OCI-M2 (cell line): ENCODE data around the gene ESR1.

Source experiments
- DNase-seq: peaks from one replicate; lab custom pipeline; 2025; ENCODE audit not compliant: unreplicated experiment; lab: John Stamatoyannopoulos, UW

The ESR1 gene

DNA sequence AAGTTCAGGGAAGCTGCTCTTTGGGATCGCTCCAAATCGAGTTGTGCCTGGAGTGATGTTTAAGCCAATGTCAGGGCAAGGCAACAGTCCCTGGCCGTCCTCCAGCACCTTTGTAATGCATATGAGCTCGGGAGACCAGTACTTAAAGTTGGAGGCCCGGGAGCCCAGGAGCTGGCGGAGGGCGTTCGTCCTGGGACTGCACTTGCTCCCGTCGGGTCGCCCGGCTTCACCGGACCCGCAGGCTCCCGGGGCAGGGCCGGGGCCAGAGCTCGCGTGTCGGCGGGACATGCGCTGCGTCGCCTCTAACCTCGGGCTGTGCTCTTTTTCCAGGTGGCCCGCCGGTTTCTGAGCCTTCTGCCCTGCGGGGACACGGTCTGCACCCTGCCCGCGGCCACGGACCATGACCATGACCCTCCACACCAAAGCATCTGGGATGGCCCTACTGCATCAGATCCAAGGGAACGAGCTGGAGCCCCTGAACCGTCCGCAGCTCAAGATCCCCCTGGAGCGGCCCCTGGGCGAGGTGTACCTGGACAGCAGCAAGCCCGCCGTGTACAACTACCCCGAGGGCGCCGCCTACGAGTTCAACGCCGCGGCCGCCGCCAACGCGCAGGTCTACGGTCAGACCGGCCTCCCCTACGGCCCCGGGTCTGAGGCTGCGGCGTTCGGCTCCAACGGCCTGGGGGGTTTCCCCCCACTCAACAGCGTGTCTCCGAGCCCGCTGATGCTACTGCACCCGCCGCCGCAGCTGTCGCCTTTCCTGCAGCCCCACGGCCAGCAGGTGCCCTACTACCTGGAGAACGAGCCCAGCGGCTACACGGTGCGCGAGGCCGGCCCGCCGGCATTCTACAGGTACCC is at the start of gene ESR1:
TSS of gene ESR1 (plus strand) at position 170 of the 858 bp plus-strand sequence. CDS start at position 401, 231 bp downstream.
- DNase-seq = no peak

DNA sequence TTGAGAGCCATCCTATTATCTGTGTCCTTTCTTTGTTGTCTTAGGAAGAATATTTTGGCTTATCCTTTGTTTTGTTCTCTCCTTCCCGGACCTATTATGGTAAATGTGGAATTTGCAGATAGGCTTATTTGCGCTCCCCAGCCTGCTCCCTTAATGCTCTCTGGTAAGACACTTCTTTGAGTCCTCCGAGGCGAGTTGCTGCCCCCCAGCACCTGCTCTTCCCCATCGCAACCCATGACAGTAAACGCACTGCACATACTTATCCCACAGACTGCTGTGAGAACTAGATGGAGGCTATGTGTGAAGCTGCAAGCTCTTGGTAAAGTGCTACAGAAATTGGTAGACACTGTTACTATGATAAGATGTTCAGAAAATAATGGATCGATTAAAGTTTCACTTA is 47.0 kb upstream of the ESR1 start:
- DNase-seq = no peak

DNA sequence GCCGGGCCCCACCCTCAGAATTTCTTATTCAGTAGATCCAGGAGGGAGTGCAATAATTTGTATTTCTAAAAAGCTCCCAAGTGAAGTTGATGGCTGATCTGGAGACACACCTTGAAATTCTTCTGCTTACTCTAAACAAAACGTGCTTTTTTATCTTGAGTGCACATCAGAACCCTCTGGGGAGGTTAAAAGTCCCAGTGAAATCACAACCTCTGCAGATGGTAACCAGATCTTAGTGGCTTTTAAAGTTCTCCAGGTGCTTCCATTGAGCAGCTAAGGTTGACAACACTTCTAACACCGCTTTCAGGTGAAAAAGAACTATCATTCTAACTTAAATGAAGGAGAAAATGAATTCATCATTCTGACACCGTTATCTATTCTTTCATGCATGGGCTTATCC is 45.6 kb upstream of the ESR1 start:
- no peak for DNase-seq

DNA sequence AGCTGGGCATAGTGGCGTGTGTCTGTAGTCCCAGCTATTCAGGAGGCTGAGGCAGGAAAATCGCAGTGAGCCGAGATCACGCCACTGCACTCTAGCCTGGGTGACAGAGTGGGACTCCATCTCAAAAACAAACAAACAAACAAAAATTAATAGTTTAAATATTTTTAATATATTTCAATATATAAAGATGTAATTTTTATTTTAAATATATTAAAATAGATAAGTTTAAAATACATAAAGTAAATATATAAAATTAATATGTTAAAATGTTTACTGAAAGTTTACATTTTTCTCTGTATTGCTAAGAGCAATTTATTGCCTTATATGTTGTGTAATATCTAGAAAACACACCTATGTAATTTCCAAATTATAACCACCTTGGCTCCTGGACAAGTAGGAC is 44.7 kb upstream of the ESR1 start:
- DNase-seq = no peak

DNA sequence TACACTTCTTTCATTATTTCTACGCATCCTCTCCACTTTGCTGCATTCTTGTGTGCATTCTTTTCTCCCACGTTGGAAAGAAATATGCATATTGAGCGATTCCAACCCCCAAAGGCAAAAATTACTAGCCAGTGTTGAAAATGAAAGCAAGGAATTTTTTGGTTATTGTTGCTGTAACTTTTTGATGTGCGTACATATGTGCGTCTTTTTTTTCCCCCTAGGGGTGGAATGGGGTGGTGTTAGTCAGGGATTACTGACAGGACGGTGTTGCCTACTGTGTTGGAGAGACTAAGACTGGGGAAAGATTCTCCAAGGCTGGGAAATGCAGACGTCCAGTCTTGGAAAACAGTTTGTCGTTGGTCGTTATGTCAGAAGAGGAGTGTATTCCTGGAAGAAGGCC is 44.2 kb upstream of the ESR1 start:
- no peak for DNase-seq

DNA sequence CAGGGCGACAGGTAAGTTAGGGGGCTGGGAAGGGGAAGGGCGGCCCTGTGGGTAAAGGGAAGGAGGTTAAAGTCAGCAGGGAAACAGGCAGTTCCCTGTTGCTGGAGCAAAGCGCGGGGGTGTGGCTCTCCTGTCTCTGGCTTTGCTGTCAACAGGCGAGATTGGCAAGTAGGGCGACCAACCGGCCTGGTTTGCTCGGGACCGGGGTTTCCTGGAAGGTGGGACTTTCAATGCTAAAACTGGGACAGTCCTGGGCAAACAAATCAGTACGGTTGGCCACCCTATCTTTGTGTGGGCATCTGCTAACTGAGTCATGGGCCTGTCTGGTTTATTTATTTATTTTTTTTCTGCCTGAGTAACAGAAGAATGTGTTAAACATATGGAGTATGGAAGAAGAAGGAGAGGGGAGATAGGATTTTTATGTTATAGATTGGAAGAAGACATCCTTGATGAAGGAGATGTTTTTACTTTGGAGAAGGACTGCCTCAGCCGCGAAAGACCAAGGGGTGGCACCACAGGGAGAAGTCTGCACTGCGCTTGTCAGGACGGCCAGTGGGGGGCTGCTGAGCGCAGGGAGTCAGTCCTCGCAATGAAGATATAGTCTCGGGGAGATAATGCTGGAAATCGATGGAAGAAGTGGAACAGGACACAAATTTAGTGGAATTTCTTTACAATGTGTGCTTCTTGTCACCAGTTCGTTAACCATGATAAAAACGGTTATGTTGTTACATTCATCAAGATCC is 43.4 kb upstream of the ESR1 start:
- no peak for DNase-seq

DNA sequence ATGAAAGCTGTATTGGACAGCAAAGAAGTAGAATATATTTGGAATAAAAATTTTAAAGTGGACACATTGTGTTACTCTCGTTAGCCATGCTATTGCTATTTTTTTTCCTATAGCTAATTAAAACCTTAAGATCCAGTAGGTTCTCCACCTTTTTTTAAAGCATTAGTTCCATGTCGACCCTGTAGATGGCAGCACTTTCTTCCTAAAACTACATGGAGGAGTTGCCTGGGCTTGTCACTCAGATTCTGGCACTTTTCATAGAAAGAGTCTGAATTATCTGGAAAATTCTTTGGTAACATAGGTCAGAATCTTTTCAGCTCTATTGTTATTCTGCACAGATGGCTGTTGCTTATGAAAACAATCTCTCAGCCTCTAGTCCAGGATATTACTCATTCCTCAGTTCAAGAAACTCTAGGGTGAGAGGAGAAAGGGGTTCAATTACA is 42.0 kb upstream of the ESR1 start:
- DNase-seq = no peak

DNA sequence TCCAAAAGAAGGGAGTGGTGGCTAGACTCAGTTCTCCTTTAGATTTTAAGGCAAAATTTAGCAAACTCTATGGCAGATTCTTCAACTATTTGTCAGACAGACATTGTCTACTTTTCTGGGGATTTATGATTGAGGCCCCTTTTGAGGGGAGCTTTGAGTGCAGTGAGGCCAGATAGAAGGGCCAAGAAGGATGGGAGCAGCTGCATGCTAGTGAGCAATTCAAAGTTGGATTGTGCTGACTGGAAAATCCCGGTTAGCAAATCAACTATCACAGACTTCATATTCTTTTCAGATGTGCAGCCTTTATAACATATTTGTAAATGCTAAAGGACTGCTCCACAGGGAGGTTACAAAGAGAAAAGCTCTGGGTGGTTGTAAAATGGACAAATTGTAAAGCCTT is 35.0 kb upstream of the ESR1 start:
- DNase-seq = no peak

DNA sequence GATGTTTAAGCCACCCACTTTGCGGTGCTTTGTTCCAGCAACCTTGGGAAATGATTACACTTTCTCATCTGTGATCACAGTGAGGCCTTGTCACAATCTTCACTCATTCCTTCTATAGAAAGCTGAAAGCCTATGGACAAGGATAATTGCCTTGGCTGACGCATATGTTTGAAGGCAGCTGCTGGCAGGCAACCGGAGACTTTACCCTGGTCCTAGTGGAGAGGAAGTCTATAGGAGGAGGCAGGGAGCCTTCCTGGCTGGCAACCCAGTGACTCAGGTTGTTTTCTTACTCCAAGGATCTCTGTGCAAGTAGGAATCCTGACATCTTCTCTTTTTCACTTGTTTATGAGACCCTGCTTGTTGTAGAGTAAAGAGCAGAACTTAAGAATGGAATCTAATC is 34.1 kb upstream of the ESR1 start:
- DNase-seq = no peak

DNA sequence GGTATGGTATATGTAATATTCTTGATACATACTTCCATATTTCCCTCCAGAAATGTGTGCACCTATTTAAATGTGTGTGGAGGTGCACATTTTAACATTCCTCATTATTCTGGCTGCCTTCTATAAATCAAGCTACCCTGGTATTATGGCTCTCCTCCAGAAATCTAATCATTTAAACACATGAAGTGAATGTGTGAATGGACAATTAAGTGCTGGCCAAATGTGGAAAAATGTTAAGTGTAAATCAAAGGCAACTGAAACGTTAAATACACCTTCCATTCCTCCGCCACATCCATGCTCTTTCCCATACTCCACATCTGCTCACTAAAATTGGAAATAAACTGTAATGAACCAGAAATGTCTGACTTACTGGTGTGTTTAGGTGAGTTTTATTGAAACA is 24.9 kb upstream of the ESR1 start:
- no peak for DNase-seq

DNA sequence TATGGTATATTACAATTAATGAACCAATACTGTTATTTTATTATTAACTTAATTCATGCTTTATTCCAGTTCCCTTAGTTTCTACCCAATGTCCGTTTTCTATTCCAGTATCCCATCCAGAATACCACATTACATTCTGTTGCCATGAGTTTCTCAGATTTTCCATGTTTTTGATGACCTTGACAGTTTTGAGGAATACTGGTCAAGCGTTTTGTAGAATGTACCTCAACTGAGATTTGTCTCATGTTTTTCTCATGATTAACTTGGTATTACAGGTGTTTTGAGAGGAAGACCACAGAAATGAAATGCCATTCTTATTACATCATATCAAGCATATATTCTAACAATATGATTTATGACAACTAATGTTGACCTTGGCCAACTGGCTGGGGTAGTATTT is 23.8 kb upstream of the ESR1 start:
- DNase-seq = no peak

DNA sequence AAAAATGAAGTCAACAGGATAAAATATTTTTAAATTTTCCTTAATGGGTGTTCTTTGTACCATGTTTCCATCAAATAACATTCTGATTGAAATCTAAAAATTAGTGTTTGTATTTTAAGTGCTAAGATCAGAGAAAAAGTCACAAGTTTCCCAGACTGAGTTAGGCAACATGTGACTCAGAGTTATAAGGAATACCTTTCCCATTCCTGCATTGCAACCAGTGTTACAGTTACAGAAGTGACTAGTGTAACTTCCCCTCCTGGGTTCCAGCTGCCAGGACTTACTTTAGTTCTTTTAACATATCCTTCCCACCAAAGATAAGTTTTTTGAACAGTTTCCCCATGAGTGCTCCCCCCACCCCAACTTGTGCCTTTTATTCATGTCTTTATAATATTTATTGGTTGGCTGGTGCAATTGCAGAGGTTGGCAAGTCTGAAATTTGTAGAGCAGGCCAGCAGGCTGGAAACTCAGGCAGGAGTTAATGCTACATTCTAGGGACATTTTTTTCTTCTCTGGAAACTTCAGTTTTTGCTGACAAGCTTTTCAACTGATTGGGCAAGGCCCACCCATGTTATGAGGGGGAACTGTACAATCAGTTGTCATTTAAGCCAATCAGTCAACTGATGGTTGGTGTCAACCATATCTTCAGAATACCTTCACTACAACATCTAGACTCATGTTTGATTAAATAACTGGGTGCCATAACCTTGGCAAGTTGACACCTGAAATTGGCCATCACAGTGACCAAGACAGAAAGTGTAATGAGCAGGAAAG is 22.9 kb upstream of the ESR1 start:
- no peak for DNase-seq

DNA sequence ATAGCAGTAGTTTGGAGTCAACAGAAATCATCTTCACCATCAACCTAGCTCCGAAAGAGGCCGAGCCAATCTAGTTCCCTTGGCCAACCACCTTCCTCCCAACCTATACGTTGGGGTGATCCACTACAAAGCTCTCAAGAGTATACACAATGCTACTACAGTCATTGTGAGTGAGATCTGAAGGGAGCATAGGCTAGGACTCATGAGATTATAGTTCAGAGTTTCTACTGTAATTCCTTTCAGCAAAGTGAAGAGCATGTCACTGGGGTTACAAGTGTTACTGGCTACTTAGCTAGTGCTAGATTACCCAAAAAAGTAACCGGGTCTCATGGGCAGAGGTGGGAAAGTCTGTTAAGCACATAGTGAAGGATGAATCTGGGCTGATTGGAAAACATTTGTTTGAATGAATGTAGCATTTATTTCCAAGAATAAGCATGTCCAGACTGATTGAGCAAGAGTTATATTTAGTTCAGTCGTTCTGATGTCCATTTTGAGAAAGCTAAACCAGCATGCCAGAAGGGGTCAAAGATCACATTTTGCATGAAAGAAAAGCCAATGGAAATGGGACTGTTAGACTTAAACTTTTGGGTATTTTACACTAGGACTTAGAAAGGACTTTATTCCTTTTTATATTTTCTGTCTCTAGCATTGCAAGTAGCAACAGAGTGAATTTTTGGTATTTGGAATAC is 10.5 kb upstream of the ESR1 start:
- no peak for DNase-seq

DNA sequence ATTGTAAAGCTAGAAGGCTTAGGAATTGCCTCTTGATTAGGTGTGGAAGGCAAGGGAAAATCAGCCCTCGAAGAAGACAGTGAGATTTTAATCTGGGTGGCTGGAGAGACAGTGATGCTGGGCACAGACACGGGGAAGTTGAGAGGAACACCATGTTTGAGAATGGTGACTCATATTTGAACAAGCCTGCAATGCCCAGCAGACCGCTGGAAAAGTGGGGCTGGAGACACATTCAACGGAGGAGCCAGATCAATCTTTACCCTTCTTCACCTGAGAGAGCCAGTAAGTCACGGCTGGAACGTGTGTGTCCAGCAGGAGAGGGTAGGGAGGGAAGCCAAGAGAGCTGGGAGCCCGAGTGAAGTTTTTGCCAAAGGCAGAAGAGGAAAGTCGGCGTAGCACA is 3.7 kb upstream of the ESR1 start:
- DNase-seq = no peak

DNA sequence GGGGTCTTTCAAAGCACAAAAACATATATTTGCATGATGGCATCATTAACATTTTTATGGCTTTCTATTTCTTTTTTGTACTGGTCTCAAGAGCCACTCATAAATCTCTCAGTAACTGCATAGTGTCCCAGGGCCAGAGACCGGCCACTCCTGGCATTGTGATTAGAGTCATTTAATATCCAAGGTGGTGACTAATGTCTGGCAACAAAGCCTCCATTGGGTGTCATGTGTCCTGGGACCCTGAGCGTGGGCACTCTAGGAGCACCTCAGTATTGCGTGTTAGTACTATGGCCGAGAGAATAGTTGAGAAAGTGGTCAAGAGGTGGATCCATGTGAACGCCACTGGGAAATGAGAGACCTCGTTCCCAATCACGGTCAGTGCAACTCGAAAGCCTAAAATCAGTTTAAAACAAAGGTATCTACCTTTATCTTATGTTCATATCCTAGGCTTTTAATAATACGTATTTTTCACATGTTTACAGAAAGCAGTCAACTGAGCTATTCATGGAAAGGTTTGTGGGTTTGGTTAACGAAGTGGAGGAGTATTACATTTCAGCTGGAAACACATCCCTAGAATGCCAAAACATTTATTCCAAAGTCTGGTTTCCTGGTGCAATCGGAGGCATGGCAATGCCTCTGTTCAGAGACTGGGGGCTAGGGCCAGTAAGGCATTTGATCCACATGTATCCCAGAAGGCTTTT is 2.7 kb upstream of the ESR1 start:
- no peak for DNase-seq

DNA sequence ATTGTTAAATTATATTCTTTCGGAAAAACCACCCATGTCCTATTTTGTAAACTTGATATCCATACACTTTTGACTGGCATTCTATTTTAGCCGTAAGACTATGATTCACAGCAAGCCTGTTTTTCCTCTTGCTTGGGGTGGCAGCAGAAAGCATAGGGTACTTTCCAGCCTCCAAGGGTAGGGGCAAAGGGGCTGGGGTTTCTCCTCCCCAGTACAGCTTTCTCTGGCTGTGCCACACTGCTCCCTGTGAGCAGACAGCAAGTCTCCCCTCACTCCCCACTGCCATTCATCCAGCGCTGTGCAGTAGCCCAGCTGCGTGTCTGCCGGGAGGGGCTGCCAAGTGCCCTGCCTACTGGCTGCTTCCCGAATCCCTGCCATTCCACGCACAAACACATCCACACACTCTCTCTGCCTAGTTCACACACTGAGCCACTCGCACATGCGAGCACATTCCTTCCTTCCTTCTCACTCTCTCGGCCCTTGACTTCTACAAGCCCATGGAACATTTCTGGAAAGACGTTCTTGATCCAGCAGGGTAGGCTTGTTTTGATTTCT is 2.1 kb upstream of the ESR1 start:
- no peak for DNase-seq

DNA sequence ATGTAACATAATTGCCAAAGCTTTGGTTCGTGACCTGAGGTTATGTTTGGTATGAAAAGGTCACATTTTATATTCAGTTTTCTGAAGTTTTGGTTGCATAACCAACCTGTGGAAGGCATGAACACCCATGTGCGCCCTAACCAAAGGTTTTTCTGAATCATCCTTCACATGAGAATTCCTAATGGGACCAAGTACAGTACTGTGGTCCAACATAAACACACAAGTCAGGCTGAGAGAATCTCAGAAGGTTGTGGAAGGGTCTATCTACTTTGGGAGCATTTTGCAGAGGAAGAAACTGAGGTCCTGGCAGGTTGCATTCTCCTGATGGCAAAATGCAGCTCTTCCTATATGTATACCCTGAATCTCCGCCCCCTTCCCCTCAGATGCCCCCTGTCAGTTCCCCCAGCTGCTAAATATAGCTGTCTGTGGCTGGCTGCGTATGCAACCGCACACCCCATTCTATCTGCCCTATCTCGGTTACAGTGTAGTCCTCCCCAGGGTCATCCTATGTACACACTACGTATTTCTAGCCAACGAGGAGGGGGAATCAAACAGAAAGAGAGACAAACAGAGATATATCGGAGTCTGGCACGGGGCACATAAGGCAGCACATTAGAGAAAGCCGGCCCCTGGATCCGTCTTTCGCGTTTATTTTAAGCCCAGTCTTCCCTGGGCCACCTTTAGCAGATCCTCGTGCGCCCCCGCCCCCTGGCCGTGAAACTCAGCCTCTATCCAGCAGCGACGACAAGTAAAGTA is 547 bp upstream of the ESR1 start:
- DNase-seq = no peak

DNA sequence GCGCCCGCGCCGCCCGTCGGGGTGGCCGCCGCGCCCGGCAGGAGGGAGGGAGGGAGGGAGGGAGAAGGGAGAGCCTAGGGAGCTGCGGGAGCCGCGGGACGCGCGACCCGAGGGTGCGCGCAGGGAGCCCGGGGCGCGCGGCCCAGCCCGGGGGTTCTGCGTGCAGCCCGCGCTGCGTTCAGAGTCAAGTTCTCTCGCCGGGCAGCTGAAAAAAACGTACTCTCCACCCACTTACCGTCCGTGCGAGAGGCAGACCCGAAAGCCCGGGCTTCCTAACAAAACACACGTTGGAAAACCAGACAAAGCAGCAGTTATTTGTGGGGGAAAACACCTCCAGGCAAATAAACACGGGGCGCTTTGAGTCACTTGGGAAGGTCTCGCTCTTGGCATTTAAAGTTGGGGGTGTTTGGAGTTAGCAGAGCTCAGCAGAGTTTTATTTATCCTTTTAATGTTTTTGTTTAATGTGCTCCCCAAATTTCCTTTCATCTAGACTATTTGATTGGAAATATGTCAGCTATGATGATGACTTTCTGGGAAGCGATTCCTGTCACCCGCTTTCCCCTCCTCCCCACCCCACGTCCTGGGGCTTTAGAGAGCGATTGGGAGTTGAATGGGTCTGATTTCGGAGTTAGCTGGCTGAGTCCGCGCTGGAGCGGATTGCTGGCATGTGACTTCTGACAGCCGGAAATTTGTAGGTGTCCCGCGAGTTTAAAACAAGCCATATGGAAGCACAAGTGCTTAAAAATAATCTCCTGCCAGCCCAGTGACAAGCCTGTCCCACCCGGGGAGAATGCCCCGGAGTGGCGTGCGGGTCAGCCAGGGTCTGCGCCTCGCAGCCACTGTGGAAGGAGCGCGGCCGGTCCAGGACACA is 1.1 kb downstream of the ESR1 start:
- DNase-seq = no peak
